ENCODE results near the gene FOXO3. TPM values are rescaled to one million over a fixed set of nuclear protein-coding genes. Genes with fewer than 3 reads are reported as not detected.

FOXO3 gene
- total and polyA plus RNA-seq, 2 of the 13 experiments (the other 11 are each of a cell fraction or from before 2014, with no cell fraction given), result 16.0 to 22.5 TPM

GRCh38 chr6:108587258-108588059, 26.7 kb downstream of the FOXO3 start (continued):
- TF ChIP-seq ZNF646 (CRISPR knock-in tag; IDR thresholded peaks at IDR 0.05) (peak; percentile 60; the same call in 1 of the 2 replicates), EP300 (IDR thresholded peaks at IDR 0.05; ENCODE audit: low read depth in 2 of 2, low read length in 2 of 2) (0 out of 4 replicates have a peak, but pooled peaks of 1 of the 2 experiments have one; percentile 11), EP300 (CRISPR knock-in tag; IDR thresholded peaks at IDR 0.05; ENCODE audit: borderline replicate concordance) (no peak), ZBTB43 (CRISPR knock-in tag; conservative IDR thresholded peaks at IDR 0.05) (peak; percentile 80)
